ENCODE measurements around the gene NRDE2.
"Not testable (repeated sequence)": the region's sequence is repeated elsewhere in the genome, so short reads cannot be mapped to it uniquely, and the experiment has no call there.

Gene NRDE2

GRCh38 chr14:90342327-90342726 is 10.6 kb upstream of the NRDE2 start:
- no peak for DNase-seq

GRCh38 chr14:90341784-90342183 is 10.0 kb upstream of the NRDE2 start:
- DNase-seq, result no peak

- not testable (repeated sequence) for DNase-seq
These were observed 9.5 kb upstream of the NRDE2 start for GRCh38 chr14:90341232-90341631.

- no peak for DNase-seq
These were observed 5.2 kb upstream of the NRDE2 start for GRCh38 chr14:90336985-90337384.

GRCh38 chr14:90336401-90336800 is 4.7 kb upstream of the NRDE2 start:
- DNase-seq, result no peak

- no peak for DNase-seq
These were observed 487 bp upstream of the NRDE2 start for GRCh38 chr14:90332271-90332584.

GRCh38 chr14:90330203-90331196 is 1.2 kb downstream of the NRDE2 start:
- DNase-seq, result no peak

- no peak for DNase-seq
These were observed 9.8 kb downstream of the NRDE2 start for GRCh38 chr14:90321891-90322290.

- DNase-seq, result no peak
These were observed 11.9 kb downstream of the NRDE2 start for GRCh38 chr14:90319634-90320541.

- peak; percentile 33 for DNase-seq
These were observed 12.6 kb downstream of the NRDE2 start for GRCh38 chr14:90319173-90319572.

GRCh38 chr14:90318016-90318415 is 13.7 kb downstream of the NRDE2 start:
- no peak for DNase-seq

GRCh38 chr14:90317286-90317685 is 14.5 kb downstream of the NRDE2 start:
- DNase-seq, result no peak

GRCh38 chr14:90308561-90308960 is 23.2 kb downstream of the NRDE2 start:
- DNase-seq, result no peak

- no peak for DNase-seq
These were observed 26.6 kb downstream of the NRDE2 start for GRCh38 chr14:90305176-90305601.

GRCh38 chr14:90304502-90304901 is 27.2 kb downstream of the NRDE2 start:
- DNase-seq, result no peak

GRCh38 chr14:90303473-90303872 is 28.3 kb downstream of the NRDE2 start:
- no peak for DNase-seq

GRCh38 chr14:90302529-90303303 is 29.0 kb downstream of the NRDE2 start:
- DNase-seq, result no peak

- DNase-seq, result peak; percentile 63
These were observed 30.1 kb downstream of the NRDE2 start for GRCh38 chr14:90301668-90302090.

GRCh38 chr14:90301122-90301521 is 30.6 kb downstream of the NRDE2 start:
- no peak for DNase-seq

GRCh38 chr14:90300611-90301047 is 31.1 kb downstream of the NRDE2 start:
- peak; percentile 36 for DNase-seq

GRCh38 chr14:90299408-90299807 is 32.3 kb downstream of the NRDE2 start:
- no peak for DNase-seq

GRCh38 chr14:90297876-90298629 is 33.7 kb downstream of the NRDE2 start:
- no peak for DNase-seq
